ENCODE measurements around the gene DSCAML1.

DSCAML1 gene

GRCh38 chr11:117642835-117643234 lies 154.2 kb downstream of the DSCAML1 start:
- Histone ChIP-seq H3K9ac (ENCODE audit: low read length) (no peak overlapping the region), H3K27me3 (ENCODE audit: control insufficient read depth in 1 of 2, insufficient read depth in 2 of 2, low read length in 2 of 2) (no peaks in the 10 kb centered on the region), H3K9me3 (ENCODE audit: low read length) (no peaks in the 10 kb centered on the region), H3K4me1 (ENCODE audit: insufficient read depth, low read length) (no peaks in the 10 kb centered on the region), H3K36me3 (ENCODE audit: insufficient read depth, low read length) (no peaks in the 10 kb centered on the region), H3K4me3 (ENCODE audit: low read depth in 1 of 2, low read length in 2 of 2) (no peak overlapping the region), H3K27ac (ENCODE audit: low read depth, low read length) (no peak overlapping the region)

GRCh38 chr11:117642396-117642795 lies 154.6 kb downstream of the DSCAML1 start:
- no peak overlapping the region for H3K27ac ChIP-seq (ENCODE audit: low read depth, low read length)
- no peak overlapping the region for H3K9ac ChIP-seq (ENCODE audit: low read length)
- H3K27me3 ChIP-seq (ENCODE audit: control insufficient read depth in 1 of 2, insufficient read depth in 2 of 2, low read length in 2 of 2): no peaks in the 10 kb centered on the region
- no peaks in the 10 kb centered on the region for H3K4me1 ChIP-seq (ENCODE audit: insufficient read depth, low read length)
- H3K9me3 ChIP-seq (ENCODE audit: low read length): no peaks in the 10 kb centered on the region
- no peaks in the 10 kb centered on the region for H3K36me3 ChIP-seq (ENCODE audit: insufficient read depth, low read length)
- no peak overlapping the region for H3K4me3 ChIP-seq (ENCODE audit: low read depth in 1 of 2, low read length in 2 of 2)

- no peak overlapping the region for H3K27ac ChIP-seq (ENCODE audit: low read depth, low read length)
- no peaks in the 10 kb centered on the region for H3K9me3 ChIP-seq (ENCODE audit: low read length)
- no peak overlapping the region for H3K9ac ChIP-seq (ENCODE audit: low read length)
- no peaks in the 10 kb centered on the region for H3K4me1 ChIP-seq (ENCODE audit: insufficient read depth, low read length)
- H3K27me3 ChIP-seq (ENCODE audit: control insufficient read depth in 1 of 2, insufficient read depth in 2 of 2, low read length in 2 of 2): no peaks in the 10 kb centered on the region
- H3K36me3 ChIP-seq (ENCODE audit: insufficient read depth, low read length): no peaks in the 10 kb centered on the region
- no peak overlapping the region for H3K4me3 ChIP-seq (ENCODE audit: low read depth in 1 of 2, low read length in 2 of 2)
These were observed 155.8 kb downstream of the DSCAML1 start for GRCh38 chr11:117641008-117641915.

GRCh38 chr11:117640041-117640440 lies 157.0 kb downstream of the DSCAML1 start:
- no peak overlapping the region for H3K27ac ChIP-seq (ENCODE audit: low read depth, low read length)
- no peaks in the 10 kb centered on the region for H3K27me3 ChIP-seq (ENCODE audit: control insufficient read depth in 1 of 2, insufficient read depth in 2 of 2, low read length in 2 of 2)
- H3K9me3 ChIP-seq (ENCODE audit: low read length): no peaks in the 10 kb centered on the region
- no peak overlapping the region for H3K4me3 ChIP-seq (ENCODE audit: low read depth in 1 of 2, low read length in 2 of 2)
- no peaks in the 10 kb centered on the region for H3K36me3 ChIP-seq (ENCODE audit: insufficient read depth, low read length)
- H3K4me1 ChIP-seq (ENCODE audit: insufficient read depth, low read length): no peaks in the 10 kb centered on the region
- no peak overlapping the region for H3K9ac ChIP-seq (ENCODE audit: low read length)

GRCh38 chr11:117639601-117640000 lies 157.4 kb downstream of the DSCAML1 start:
- Histone ChIP-seq H3K27me3 (ENCODE audit: control insufficient read depth in 1 of 2, insufficient read depth in 2 of 2, low read length in 2 of 2) (no peaks in the 10 kb centered on the region), H3K36me3 (ENCODE audit: insufficient read depth, low read length) (no peaks in the 10 kb centered on the region), H3K4me3 (ENCODE audit: low read depth in 1 of 2, low read length in 2 of 2) (no peak overlapping the region), H3K4me1 (ENCODE audit: insufficient read depth, low read length) (no peaks in the 10 kb centered on the region), H3K9me3 (ENCODE audit: low read length) (no peaks in the 10 kb centered on the region), H3K27ac (ENCODE audit: low read depth, low read length) (no peak overlapping the region), H3K9ac (ENCODE audit: low read length) (no peak overlapping the region)

- H3K4me1 ChIP-seq (ENCODE audit: insufficient read depth, low read length): no peaks in the 10 kb centered on the region
- H3K4me3 ChIP-seq (ENCODE audit: low read depth in 1 of 2, low read length in 2 of 2): no peak overlapping the region
- no peaks in the 10 kb centered on the region for H3K36me3 ChIP-seq (ENCODE audit: insufficient read depth, low read length)
- no peak overlapping the region for H3K9ac ChIP-seq (ENCODE audit: low read length)
- H3K9me3 ChIP-seq (ENCODE audit: low read length): no peaks in the 10 kb centered on the region
- no peak overlapping the region for H3K27ac ChIP-seq (ENCODE audit: low read depth, low read length)
- no peaks in the 10 kb centered on the region for H3K27me3 ChIP-seq (ENCODE audit: control insufficient read depth in 1 of 2, insufficient read depth in 2 of 2, low read length in 2 of 2)
These were observed 158.0 kb downstream of the DSCAML1 start for GRCh38 chr11:117638911-117639543.

- no peak overlapping the region for H3K27ac ChIP-seq (ENCODE audit: low read depth, low read length)
- H3K27me3 ChIP-seq (ENCODE audit: control insufficient read depth in 1 of 2, insufficient read depth in 2 of 2, low read length in 2 of 2): no peaks in the 10 kb centered on the region
- no peaks in the 10 kb centered on the region for H3K36me3 ChIP-seq (ENCODE audit: insufficient read depth, low read length)
- no peak overlapping the region for H3K9ac ChIP-seq (ENCODE audit: low read length)
- H3K4me3 ChIP-seq (ENCODE audit: low read depth in 1 of 2, low read length in 2 of 2): no peak overlapping the region
- H3K9me3 ChIP-seq (ENCODE audit: low read length): no peaks in the 10 kb centered on the region
- H3K4me1 ChIP-seq (ENCODE audit: insufficient read depth, low read length): no peaks in the 10 kb centered on the region
These were observed 162.0 kb downstream of the DSCAML1 start for GRCh38 chr11:117634756-117635603.

GRCh38 chr11:117633976-117634755 lies 162.8 kb downstream of the DSCAML1 start:
- no peak overlapping the region for H3K4me3 ChIP-seq (ENCODE audit: low read depth in 1 of 2, low read length in 2 of 2)
- H3K27ac ChIP-seq (ENCODE audit: low read depth, low read length): no peak overlapping the region
- H3K9ac ChIP-seq (ENCODE audit: low read length): no peak overlapping the region
- H3K36me3 ChIP-seq (ENCODE audit: insufficient read depth, low read length): no peaks in the 10 kb centered on the region
- no peaks in the 10 kb centered on the region for H3K27me3 ChIP-seq (ENCODE audit: control insufficient read depth in 1 of 2, insufficient read depth in 2 of 2, low read length in 2 of 2)
- H3K9me3 ChIP-seq (ENCODE audit: low read length): no peaks in the 10 kb centered on the region
- no peaks in the 10 kb centered on the region for H3K4me1 ChIP-seq (ENCODE audit: insufficient read depth, low read length)

- no peak overlapping the region for H3K27ac ChIP-seq (ENCODE audit: low read depth, low read length)
- H3K4me1 ChIP-seq (ENCODE audit: insufficient read depth, low read length): no peaks in the 10 kb centered on the region
- H3K9me3 ChIP-seq (ENCODE audit: low read length): no peaks in the 10 kb centered on the region
- H3K27me3 ChIP-seq (ENCODE audit: control insufficient read depth in 1 of 2, insufficient read depth in 2 of 2, low read length in 2 of 2): no peaks in the 10 kb centered on the region
- H3K9ac ChIP-seq (ENCODE audit: low read length): no peak overlapping the region
- H3K36me3 ChIP-seq (ENCODE audit: insufficient read depth, low read length): no peaks in the 10 kb centered on the region
- no peak overlapping the region for H3K4me3 ChIP-seq (ENCODE audit: low read depth in 1 of 2, low read length in 2 of 2)
These were observed 163.7 kb downstream of the DSCAML1 start for GRCh38 chr11:117633186-117633754.

- H3K9ac ChIP-seq (ENCODE audit: low read length): no peak overlapping the region
These were observed 164.7 kb downstream of the DSCAML1 start for GRCh38 chr11:117632306-117632705.

More at GRCh38 chr11:117632306-117632705, 164.7 kb downstream of the DSCAML1 start:
- no peaks in the 10 kb centered on the region for H3K36me3 ChIP-seq (ENCODE audit: insufficient read depth, low read length)
- no peak overlapping the region for H3K4me3 ChIP-seq (ENCODE audit: low read depth in 1 of 2, low read length in 2 of 2)
- H3K27ac ChIP-seq (ENCODE audit: low read depth, low read length): no peak overlapping the region
- no peaks in the 10 kb centered on the region for H3K9me3 ChIP-seq (ENCODE audit: low read length)
- H3K4me1 ChIP-seq (ENCODE audit: insufficient read depth, low read length): no peaks in the 10 kb centered on the region
- H3K27me3 ChIP-seq (ENCODE audit: control insufficient read depth in 1 of 2, insufficient read depth in 2 of 2, low read length in 2 of 2): no peaks in the 10 kb centered on the region

Data from muscle layer of colon (tissue), 2 donors.